ENCODE measurements around the gene SCYL2.
"Not testable (repeated sequence)": the region's sequence is repeated elsewhere in the genome, so short reads cannot be mapped to it uniquely, and the experiment has no call there.

The SCYL2 gene

DNA sequence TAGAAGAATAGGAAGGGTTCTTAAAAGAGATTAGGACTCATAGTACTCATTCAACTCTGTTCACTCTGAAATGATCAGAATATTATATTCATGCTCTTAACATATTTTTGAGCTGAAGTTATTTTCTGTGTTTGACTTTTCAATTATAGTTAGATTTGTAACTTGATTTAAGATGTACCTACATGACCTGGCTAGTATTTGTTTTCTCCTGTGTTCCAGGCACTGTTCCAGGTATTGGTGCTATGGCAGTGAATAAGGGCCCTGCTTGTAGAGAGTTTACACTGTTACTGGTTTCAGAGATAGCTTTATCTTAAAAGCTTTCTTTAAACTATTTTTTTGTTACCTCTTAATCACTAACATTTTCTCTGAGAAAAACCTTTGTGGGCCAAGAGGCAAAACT lies 70.8 kb downstream of the SCYL2 start:
- Mint-ChIP-seq H3K36me3 (peaks cover 21% of the 10 kb centered on the region), H3K9me3 (peaks cover 6% of the 10 kb centered on the region), H3K4me1 (no peaks in the 10 kb centered on the region), H3K4me3 (no peak overlapping the region), H3K27me3 (no peaks in the 10 kb centered on the region), H3K27ac (no peak overlapping the region)

DNA sequence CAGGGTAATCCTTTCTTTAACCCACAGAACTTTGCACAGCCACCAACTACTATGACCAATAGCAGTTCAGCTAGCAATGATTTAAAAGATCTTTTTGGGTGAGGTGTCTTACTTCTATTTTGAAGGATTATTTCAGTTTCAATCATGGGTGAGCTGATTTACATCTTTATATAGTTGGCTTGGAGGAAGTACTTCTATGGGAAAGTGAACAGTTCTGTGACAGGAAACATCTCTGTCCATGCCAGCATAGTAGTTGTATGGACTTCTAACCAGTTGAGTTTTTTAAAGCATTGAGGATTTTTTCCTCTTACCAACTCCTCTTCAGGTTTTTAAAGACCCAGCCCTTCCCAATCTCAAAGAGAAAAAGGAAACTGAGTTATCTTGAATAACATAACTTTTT lies 72.1 kb downstream of the SCYL2 start:
- no peak overlapping the region for H3K27ac Mint-ChIP-seq
- H3K4me1 Mint-ChIP-seq, result no peaks in the 10 kb centered on the region
- peaks cover 15% of the 10 kb centered on the region for H3K36me3 Mint-ChIP-seq

DNA sequence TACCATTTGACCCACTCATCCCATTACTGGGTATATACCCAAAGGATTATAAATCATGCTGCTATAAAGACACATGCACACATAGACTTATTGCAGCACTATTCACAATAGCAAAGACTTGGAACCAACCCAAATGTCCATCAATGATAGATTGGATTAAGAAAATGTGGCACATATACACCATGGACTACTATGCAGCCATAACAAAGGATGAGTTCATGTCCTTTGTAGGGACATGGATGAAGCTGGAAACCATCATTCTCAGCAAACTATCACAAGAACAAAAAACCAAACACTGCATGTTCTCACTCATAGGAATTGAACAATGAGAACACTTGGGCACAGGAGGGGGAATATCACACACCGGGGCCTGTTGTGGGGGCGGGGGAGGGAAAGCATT lies 75.9 kb downstream of the SCYL2 start:
- not testable (repeated sequence) for H3K9me3 Mint-ChIP-seq, H3K36me3 Mint-ChIP-seq, H3K27ac Mint-ChIP-seq, H3K4me3 Mint-ChIP-seq, H3K4me1 Mint-ChIP-seq, H3K27me3 Mint-ChIP-seq

More for the DNA sequence above, 72.1 kb downstream of the SCYL2 start:
- Mint-ChIP-seq H3K9me3 (peaks cover 7% of the 10 kb centered on the region), H3K4me3 (no peak overlapping the region), H3K27me3 (no peaks in the 10 kb centered on the region)

DNA sequence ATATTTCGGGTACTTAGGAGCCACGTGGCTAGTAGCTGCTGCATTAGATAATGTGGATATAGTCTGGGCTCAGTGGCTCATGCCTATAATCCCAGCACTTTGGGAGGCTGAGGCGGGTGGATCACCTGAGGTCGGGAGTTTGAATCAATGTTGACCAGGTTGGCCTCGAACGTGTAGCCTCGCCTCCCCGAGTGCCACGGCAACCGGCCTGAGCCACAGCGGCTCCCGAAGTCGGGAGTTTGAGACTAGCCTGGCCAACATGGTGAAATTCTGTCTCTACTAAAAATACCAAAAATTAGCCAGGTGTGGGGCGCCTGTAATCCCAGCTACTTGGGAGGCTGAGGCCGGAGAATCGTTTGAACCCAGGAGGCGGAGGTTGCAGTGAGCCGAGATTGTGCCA lies 77.4 kb downstream of the SCYL2 start:
- not testable (repeated sequence) for H3K4me1 Mint-ChIP-seq, H3K27ac Mint-ChIP-seq, H3K4me3 Mint-ChIP-seq, H3K27me3 Mint-ChIP-seq, H3K36me3 Mint-ChIP-seq, H3K9me3 Mint-ChIP-seq

DNA sequence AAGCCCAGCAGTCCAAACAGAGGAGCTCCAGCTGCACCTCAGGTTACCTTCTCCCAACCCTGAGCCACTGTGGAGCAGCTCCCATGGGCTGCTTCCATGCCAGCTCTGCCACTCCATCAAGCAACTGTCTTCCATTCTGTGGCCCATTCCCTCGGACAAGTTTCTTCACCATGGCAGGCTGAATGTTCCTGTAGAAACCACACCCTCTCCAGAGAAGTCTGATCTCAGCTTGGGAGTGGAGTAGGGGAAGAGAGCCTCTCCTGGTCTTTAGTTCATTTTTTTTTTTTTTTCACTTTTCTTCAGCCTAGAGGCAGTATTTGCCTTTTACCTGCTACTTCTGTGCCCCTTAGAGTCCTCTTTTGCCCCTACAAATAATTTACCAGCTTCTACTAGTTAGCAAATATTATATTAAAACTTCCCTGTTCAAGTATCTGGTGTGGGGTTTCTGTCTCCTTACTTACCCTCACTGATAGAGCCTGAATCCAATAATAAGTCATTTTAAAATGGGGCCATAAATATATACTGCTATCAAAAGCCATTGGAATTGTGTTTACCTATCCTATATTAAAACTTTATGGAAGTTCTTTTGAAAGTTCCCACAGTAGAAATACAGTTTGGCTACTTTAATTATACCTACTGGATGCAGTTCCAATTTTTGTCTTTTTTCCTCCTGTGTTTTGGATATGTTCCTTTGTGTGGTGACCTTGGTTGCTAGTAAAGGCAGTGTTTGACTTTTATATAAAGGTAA lies 78.2 kb downstream of the SCYL2 start:
- Mint-ChIP-seq H3K27me3 (no peaks in the 10 kb centered on the region), H3K4me1 (no peaks in the 10 kb centered on the region), H3K27ac (no peak overlapping the region), H3K9me3 (peaks cover 7% of the 10 kb centered on the region), H3K4me3 (no peak overlapping the region), H3K36me3 (peaks cover 4% of the 10 kb centered on the region)

DNA sequence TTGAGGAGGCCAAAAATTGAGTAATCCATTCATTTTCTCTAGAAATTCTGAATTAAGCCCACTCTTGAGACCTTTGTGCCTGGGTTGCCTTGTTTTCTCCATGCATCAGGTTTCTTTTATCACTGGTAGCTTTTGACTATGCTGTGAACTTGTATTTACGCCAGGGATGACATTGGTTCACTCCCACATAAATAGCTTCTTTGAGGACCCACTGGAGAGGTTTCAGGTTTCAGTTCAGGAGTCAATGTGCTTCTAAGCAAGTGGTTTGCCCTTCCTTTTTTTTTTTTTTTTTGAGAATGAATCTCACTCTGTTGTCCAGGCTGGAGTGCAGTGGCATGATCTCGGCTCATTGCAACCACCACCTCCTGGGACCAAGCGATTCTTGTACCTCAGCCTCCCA lies 79.7 kb downstream of the SCYL2 start:
- Mint-ChIP-seq H3K4me3 (no peak overlapping the region), H3K9me3 (peaks cover 7% of the 10 kb centered on the region), H3K27me3 (no peaks in the 10 kb centered on the region), H3K4me1 (no peaks in the 10 kb centered on the region), H3K36me3 (peaks cover 4% of the 10 kb centered on the region), H3K27ac (no peak overlapping the region)

DNA sequence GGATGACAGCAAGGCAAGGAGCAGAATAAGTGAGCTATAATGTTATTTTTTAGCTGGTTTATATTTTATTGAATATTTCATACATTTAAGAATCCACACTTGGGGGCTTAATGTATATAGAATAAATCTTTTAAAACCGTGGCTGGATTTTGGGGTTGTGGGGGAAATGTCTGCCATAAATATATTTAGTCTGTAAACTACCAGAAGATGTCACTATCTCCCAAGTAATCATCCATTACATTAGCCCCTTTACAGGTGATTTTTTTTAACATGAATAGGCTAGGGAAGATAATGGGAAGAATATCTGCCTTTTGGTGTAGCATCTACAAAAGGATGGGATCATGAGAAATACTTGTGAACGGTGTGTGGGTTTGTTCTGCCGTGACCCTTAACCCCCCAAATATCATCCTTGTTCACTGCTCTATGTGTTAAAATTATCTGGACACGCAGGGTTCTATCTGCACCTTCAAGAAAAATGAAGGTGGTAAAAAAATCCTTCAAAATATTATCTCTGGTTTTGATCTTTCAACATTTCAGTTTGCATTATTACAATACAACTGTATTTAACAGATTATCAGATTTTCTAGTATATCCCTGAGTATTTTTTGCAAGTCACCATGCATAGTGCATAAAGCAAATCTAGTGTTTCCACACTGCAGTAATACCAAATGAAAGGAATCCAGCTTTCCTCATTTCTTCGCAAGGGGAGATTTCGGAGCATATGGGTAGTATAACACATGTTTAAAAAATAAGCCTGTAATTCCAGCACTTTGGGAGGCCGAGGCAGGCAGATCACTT lies 81.9 kb downstream of the SCYL2 start:
- Mint-ChIP-seq H3K9me3 (no peaks in the 10 kb centered on the region), H3K4me1 (no peaks in the 10 kb centered on the region), H3K27ac (no peak overlapping the region), H3K36me3 (no peaks in the 10 kb centered on the region), H3K27me3 (no peaks in the 10 kb centered on the region), H3K4me3 (no peak overlapping the region)

DNA sequence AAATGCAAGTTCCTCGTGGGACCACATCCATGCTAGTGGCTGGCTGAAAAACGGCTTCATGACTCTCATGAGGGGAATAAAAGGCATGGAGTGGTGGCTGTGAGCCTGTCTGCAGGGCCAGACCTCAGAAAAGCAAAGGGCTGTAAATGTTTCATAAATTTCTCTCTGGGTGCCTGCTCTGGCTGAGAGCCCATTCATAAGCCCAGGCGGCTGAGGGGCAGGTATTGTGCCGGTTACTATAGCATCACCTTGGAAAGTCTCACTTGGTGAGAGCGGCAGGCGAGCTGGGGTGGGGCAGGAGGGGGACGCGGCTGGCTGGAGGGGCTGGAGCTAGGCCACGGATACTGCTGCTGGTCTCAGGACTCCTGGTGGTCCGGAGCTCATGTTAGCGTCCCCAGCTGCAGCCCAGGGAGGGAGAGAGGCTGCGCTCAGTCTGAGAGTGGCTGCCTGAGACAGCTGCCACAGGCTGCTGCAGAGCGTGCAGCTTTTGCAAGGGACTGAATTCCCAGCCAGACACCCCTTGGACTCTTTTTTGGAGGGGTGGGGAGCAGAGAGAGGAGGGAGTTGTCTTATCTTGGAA lies 89.8 kb downstream of the SCYL2 start, which contains the start of gene SLC17A8:
Gene SLC17A8, plus strand, starts transcription at position 431 of the 580 bp plus-strand sequence. CDS start 318 bp downstream, outside the sequence.
- no peak within 1 kb of the TSS for H3K4me3 Mint-ChIP-seq
- H3K27ac Mint-ChIP-seq, result no peak within 1 kb of the TSS
- H3K4me1 Mint-ChIP-seq, result no peaks in the 10 kb centered on the region
- H3K27me3 Mint-ChIP-seq, result peaks cover 9% of the 10 kb centered on the region
- no peaks in the 10 kb centered on the region for H3K9me3 Mint-ChIP-seq
- H3K36me3 Mint-ChIP-seq, result no peaks in the 10 kb centered on the region

DNA sequence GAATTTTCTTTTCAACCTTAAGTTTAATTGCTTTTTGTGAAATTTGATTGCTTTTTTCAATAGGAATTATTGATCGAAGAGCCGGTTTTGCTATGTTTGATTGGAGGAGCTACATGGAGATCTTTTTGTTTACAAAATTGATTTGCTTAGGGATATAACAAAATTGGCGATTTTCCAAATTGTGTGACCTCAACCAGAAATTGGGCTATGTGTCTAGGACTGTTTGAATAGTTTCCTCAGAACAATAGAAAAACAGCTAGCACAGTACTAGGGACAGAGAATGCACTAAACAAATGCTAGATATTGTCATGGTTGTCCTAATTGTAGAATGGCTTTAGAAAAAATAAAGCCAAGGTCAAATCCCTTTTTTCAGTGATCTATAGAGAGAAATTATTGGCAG lies 92.3 kb downstream of the SCYL2 start:
- Mint-ChIP-seq H3K27me3 (peaks cover 9% of the 10 kb centered on the region), H3K4me1 (no peaks in the 10 kb centered on the region), H3K36me3 (no peaks in the 10 kb centered on the region), H3K9me3 (no peaks in the 10 kb centered on the region), H3K27ac (no peak overlapping the region), H3K4me3 (no peak overlapping the region)

DNA sequence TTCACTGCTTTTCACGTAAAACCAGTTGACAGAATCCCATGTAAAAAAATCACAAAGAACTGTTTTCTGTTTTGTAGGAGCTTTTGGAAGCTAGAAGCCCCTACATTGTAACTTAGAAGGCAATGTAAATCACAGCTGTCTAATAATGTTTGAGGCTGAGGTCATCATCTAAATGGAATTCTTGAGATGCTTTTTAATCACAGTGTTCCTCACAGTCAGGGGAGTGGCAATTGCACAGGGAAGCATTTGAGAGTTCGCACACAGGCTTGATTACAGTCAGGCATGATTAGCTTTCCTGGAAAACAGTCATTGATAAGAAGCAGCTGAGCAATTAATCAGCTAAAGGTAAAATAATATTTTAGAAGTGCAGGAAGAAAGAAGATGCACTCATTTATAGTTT lies 92.8 kb downstream of the SCYL2 start:
- peaks cover 9% of the 10 kb centered on the region for H3K27me3 Mint-ChIP-seq
- H3K4me3 Mint-ChIP-seq, result no peak overlapping the region
- no peak overlapping the region for H3K27ac Mint-ChIP-seq
- no peaks in the 10 kb centered on the region for H3K36me3 Mint-ChIP-seq
- no peaks in the 10 kb centered on the region for H3K9me3 Mint-ChIP-seq
- no peaks in the 10 kb centered on the region for H3K4me1 Mint-ChIP-seq

DNA sequence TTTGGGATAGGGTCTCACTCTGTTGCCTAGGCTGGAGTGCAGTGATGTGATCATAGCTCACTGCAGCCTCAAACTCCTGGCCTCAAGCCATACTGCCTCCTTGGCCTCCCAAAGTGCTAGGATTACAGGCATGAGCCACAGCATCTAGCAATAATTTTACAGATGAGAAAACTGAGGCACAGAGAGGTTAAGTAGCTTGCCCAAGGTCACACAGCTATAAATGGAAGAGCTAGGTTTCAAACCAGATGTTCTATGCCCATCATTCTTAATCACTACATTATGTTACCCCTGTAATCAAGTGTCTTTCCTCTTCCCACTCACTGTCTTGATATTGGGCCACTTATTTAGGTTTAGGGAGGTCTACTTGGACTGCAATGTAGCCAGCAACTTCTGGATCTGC lies 93.5 kb downstream of the SCYL2 start:
- H3K36me3 Mint-ChIP-seq, result no peaks in the 10 kb centered on the region
- H3K27ac Mint-ChIP-seq, result no peak overlapping the region
- no peak overlapping the region for H3K4me3 Mint-ChIP-seq
- H3K27me3 Mint-ChIP-seq, result peaks cover 9% of the 10 kb centered on the region
- H3K9me3 Mint-ChIP-seq, result no peaks in the 10 kb centered on the region
- no peaks in the 10 kb centered on the region for H3K4me1 Mint-ChIP-seq

DNA sequence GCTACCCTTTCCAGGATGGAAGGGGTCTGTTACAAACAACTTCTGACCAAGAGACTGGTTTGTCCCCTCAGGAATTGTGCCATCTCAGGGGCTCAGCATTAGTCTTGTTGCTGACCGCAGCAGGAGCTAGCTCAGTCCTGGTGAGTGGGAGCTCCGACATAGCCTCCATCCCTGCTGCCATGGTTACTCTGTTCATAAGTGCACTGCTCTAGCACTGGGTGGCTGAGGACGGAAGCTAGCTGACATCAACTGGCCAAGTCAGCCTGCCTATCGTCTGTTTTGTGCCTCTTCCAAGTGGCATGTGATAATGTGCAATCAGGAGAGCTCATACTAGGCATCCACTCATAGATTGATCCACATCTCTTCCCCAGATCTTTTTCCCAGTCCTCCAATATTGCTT lies 97.3 kb downstream of the SCYL2 start:
- Mint-ChIP-seq H3K27me3 (peaks cover 10% of the 10 kb centered on the region), H3K9me3 (no peaks in the 10 kb centered on the region), H3K4me1 (no peaks in the 10 kb centered on the region), H3K27ac (no peak overlapping the region), H3K4me3 (no peak overlapping the region), H3K36me3 (no peaks in the 10 kb centered on the region)

DNA sequence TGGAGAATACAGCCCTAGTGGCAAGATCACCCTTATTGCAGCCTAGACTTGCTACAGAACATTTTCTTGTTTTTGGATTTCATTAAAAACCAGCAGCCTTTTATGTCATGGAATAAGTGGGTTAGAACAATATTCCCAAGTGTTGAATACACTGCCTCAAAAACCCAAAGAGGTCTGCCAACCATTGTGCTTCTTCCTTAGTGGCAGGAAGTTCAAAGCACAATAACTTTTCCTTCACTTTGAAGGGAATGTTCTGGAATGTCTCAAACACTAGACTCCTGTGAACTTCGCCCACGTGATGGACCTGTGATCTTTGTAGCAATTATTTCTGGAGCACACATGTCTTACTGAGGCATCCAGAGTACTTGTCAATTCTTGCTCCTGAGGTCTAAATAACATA lies 98.4 kb downstream of the SCYL2 start:
- Mint-ChIP-seq H3K4me1 (no peaks in the 10 kb centered on the region), H3K9me3 (peaks cover 4% of the 10 kb centered on the region), H3K27ac (no peak overlapping the region), H3K4me3 (no peak overlapping the region), H3K36me3 (no peaks in the 10 kb centered on the region), H3K27me3 (peaks cover 10% of the 10 kb centered on the region)

DNA sequence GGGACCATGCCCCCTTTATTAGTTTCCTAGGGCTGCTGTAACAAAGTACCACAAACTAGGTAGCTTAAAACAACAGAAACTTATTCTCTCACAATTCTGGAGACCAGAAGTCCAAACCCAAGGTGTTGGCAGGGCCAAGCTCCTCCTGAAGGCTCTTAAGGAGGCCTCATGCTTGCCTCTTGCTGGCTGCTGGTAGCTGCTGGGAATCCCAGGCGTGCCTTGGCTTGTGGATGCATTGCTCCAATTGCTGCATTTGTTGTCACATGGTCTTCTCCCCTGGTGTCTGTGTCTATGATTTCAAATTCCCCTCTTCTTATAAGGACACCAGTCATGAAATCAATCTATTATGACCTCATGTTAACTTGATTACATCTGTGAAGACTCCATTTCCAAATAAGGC lies 101.1 kb downstream of the SCYL2 start:
- H3K4me3 Mint-ChIP-seq, result no peak overlapping the region

DNA sequence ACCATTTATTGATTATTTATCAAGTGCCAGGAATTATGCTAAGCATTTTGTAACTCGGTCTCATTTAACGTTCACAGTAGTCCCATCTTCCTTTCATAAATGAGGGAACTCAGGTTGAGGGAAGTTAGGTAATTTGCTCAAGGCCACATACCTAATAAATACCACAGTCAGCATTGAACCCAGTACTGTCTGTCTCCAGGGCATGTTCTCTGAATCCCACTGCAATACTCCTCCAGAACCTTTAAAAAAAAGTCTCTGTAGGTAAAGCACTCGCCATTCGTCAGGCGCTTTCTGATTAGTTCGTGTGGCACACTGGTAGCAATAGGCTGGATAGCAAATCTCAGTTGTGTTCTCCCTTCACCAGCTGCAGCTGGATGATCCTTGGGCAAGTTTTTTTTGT lies 104.2 kb downstream of the SCYL2 start:
- H3K4me3 Mint-ChIP-seq, result no peak overlapping the region
- no peak overlapping the region for H3K27ac Mint-ChIP-seq
- peaks cover 4% of the 10 kb centered on the region for H3K9me3 Mint-ChIP-seq
- peaks cover 2% of the 10 kb centered on the region for H3K27me3 Mint-ChIP-seq
- H3K4me1 Mint-ChIP-seq, result no peaks in the 10 kb centered on the region
- H3K36me3 Mint-ChIP-seq, result no peaks in the 10 kb centered on the region

More for the DNA sequence above, 101.1 kb downstream of the SCYL2 start:
- H3K36me3 Mint-ChIP-seq, result no peaks in the 10 kb centered on the region
- H3K9me3 Mint-ChIP-seq, result peaks cover 4% of the 10 kb centered on the region
- no peak overlapping the region for H3K27ac Mint-ChIP-seq
- H3K27me3 Mint-ChIP-seq, result peaks cover 2% of the 10 kb centered on the region
- H3K4me1 Mint-ChIP-seq, result no peaks in the 10 kb centered on the region

All from activated naive CD4-positive, alpha-beta T cell treated with anti-CD3 and anti-CD28 coated beads, Interleukin-2, amount 50 U/mL, for 24 hours (primary cell).